ENCODE results near the gene ZNHIT3. TPM values are rescaled to one million over a fixed set of nuclear protein-coding genes. Genes with fewer than 3 reads are reported as not detected.
A peak's percentile ranks its signal among the peaks of the same experiment; 100 is the strongest.

Gene ZNHIT3
- polyA plus RNA-seq, 4 donors = 40.8 to 71.3 (median 67.9) TPM

DNA sequence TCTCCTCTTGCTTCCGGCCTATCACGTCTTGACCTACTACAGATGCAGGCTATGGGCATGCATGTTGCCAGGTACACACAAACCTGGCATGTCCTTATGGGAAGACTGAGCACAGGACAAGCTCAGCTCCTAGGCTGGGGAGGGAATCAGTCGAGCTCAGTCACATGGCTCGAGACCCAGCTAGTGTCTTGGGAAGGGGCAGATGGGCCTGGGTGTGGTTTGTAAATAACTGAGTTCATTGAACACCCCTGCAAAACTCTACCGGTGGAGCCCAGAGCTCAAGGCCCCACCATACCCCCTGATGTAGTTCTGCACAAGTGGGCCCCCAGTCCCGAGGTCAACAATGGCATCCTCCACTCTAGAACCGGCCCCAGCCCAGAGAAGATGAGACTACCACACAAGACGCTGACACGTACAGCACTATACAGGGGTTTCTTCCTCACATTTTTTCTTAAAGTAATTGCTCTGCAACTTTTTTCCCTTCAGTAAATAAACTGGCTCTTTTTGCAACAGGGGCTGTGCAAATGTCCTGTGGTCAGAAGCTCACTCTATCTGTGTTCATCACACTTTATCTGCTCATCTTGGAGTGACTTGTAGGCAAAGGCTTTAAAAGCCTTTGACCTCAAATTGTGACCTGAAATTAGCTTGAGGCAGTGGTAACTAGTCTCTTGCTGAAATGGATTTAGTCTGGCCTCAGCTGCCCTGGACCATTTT, 22.9 kb downstream of the ZNHIT3 start:
- no peak for DNase-seq (ENCODE audit: low read depth in 4 of 4, low spot score in 3 of 4)

- DNase-seq (ENCODE audit: low read depth in 4 of 4, low spot score in 3 of 4) = no peak
Measured at GRCh38 chr17:36510636-36511035, 24.2 kb downstream of the ZNHIT3 start.

- DNase-seq (ENCODE audit: low read depth in 4 of 4, low spot score in 3 of 4) = no peak
Measured at GRCh38 chr17:36511216-36511615, 24.7 kb downstream of the ZNHIT3 start.

GRCh38 chr17:36512641-36513040, 26.2 kb downstream of the ZNHIT3 start:
- DNase-seq (ENCODE audit: low read depth in 4 of 4, low spot score in 3 of 4) = no peak

GRCh38 chr17:36514856-36515255, 28.4 kb downstream of the ZNHIT3 start:
- no peak for DNase-seq (ENCODE audit: low read depth in 4 of 4, low spot score in 3 of 4)

DNA sequence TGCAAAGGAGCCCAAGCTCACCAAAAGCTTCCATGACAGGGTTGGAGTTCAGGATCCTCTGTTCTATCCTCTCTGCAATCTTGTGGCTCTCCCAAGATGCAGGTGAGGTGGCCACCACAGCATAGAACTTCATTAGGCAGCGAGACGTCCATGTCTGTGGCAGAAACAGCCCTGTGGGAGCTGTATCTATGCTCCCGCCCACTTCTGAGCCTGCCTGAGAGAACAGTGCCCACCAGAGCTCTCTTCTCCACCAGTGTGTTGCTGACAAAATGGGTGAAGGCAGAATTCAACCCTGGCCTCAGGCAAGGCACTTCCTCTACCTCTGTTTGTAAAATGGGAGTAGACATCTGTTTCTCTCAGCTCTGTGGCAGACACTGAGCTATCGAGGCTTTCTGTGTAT, 29.4 kb downstream of the ZNHIT3 start:
- no peak for DNase-seq (ENCODE audit: low read depth in 4 of 4, low spot score in 3 of 4)

DNA sequence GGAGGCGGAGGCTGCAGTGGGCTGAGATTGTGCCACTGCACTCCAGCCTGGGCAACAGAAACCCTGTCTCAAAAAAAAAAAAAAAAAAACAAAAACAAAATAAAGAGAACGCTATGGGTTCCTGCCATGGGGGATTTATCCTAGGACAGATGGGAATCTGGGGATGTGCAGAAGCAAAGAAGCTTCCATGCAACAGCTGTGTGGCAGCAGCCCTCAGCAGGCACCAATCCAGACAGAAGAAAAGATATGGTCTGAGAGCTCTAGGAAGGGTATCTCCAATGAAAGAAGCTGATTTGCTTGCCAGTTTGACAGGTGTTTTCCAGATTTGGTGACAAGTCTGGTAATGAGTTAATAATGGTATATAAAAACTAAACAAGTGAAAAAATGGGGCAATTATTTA, 36.6 kb downstream of the ZNHIT3 start:
- DNase-seq (ENCODE audit: low read depth in 4 of 4, low spot score in 3 of 4) = no peak

DNA sequence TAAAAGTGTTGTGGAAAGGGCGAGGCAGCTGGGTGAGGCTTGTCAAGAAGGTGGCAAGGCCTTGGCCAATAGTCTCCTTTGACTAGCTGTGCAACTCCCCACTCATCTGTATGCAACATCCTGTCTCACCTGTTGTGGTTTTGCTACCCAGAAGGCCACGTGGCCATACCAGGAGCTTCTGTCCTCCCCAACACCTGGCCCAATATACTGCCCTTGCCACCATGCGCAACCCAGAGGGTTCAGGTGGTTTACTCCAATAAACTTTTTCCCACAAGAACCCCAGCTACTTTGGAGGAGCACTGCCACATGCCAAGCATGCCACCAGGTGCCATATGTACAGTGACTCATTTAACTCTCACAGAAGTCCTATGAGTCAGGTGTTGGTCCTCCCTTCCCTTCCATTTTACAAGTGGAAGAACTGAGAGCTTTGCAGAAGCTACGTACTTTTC, 38.0 kb downstream of the ZNHIT3 start:
- no peak for DNase-seq (ENCODE audit: low read depth in 4 of 4, low spot score in 3 of 4)

DNA sequence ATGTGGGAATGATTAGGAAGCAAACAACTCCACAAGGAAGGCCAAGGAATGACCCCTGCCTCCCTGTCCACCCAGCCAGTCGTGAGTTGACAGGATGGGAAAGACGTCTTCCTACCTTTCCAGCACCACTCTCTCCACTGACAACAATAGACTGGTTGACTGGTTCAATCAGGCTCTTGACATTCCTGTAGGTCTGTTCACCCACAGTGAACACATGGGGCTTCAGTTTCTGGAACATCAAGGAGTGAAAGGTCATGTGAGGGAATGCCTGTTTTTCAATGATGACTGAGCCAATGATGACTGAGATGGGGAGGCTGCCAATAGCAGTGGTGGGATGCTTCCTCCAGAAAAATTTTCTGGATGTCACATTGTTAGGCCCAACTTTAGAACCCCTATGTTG, 38.6 kb downstream of the ZNHIT3 start:
- DNase-seq (ENCODE audit: low read depth in 4 of 4, low spot score in 3 of 4) = no peak

- DNase-seq (ENCODE audit: low read depth in 4 of 4, low spot score in 3 of 4) = no peak
Measured at GRCh38 chr17:36525888-36526287, 39.4 kb downstream of the ZNHIT3 start.

DNA sequence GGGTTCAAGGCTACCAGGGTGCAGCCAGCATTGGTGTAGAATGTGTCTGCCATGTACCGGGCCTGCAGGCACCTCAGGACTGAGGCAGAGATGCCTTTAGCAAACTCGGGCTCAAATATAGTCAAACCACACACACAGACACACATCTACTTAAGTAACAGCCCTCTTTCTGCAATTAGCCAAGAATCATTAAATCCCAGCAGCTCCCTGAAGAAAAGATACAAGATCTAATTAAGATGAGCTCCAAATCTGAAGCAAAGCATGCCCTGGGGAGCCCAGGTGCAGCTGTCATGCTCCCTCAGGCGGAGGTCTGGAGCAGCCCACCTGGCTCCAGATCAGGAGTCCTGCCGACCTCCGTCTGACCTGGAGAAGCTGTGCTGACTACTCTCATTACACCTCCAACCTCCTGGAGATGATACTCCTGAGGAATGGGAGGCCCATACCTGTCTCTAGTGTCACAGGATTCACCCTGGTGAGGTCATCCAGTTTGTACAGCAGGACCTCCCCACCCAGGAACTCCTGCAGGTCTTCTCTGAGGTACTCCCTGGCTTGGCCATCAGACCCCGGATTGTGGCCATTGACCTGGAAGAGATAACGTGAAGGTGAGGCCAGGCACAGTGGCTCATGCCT, 41.3 kb downstream of the ZNHIT3 start:
- no peak for DNase-seq (ENCODE audit: low read depth in 4 of 4, low spot score in 3 of 4)

DNA sequence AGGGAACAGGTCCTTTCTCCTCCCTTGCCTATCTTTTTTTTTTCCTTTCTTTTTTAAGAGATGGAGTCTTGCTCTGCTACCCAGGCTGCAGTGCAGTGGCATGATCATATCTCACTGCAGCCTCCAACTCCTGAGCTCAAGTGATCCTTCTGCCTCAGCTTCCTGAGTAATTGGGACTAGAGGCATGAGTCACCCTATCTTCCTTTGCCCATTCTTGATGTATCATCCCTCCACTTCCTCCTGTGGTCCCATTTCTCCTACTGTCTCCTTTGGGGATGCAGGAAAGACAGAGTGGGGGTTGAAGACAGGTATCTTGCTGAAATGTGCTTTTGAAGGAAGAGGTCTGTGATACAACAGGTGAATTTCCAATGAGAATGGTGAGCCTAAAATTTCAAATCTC, 42.6 kb downstream of the ZNHIT3 start:
- no peak for DNase-seq (ENCODE audit: low read depth in 4 of 4, low spot score in 3 of 4)

DNA sequence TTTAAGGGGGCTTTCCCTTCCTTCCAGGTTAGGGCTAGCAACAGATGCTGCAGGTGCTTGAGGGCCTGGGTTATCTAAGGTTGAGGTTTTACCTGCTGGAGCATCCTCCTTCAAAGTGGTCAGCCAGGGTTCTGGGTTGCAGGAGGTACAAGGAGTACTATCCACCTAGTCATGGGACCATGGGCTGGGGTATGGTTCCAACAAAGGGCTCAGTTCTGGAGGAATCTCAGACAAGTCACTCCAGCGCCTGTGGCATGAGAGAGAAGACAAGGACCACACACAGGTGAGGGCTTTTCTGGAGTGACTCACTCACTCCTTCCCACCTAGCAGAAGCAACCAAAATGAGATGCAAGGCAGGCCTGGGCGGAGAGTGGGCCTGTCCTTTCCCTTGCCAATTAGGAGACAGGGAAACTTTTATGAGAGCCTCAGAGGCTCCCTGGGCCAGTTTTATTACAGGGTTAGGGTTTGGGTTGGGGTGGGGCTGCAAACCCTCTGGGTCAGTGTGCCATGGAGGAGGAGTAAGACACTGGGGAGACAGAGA, 46.0 kb downstream of the ZNHIT3 start:
- DNase-seq (ENCODE audit: low read depth in 4 of 4, low spot score in 3 of 4) = no peak

GRCh38 chr17:36533935-36534839, 47.7 kb downstream of the ZNHIT3 start:
- DNase-seq (ENCODE audit: low read depth in 4 of 4, low spot score in 3 of 4) = peak in 3 of 4 donors; percentile 29 to 31 (median 31)

- DNase-seq (ENCODE audit: low read depth in 4 of 4, low spot score in 3 of 4) = peak; percentile 65 to 71 (median 70)
Measured at GRCh38 chr17:36534840-36535668, 48.6 kb downstream of the ZNHIT3 start, which contains the start of the genes MYO19 and PIGW. MYO19 (minus strand) TSS chr17:36534868; CDS start chr17:36532538, 2,330 bp downstream. PIGW (plus strand) TSS chr17:36534987; CDS start chr17:36537102, 2,115 bp downstream.

DNA sequence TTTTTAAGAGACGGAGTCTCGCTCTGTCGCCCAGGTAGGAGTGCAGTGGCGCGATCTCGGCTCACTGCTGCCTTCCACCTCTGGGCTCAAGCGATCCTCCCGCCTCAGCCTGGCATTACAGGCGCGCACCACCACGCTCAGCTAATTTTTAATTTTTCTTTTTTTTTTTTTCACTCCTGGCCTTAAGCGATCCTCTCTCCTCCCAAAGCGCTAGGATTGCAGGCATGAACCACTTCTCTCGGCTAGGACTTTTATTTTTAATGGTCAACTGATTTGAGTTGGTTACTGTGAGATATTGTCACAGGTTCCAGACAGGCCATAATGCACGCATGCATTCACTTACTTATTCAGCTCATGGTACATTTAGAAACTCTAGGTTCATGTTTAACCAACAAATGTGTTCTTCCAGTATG, 49.2 kb downstream of the ZNHIT3 start:
- no peak for DNase-seq (ENCODE audit: low read depth in 4 of 4, low spot score in 3 of 4)

GRCh38 chr17:36540696-36541095, 54.2 kb downstream of the ZNHIT3 start:
- DNase-seq (ENCODE audit: low read depth in 4 of 4, low spot score in 3 of 4) = no peak

DNA sequence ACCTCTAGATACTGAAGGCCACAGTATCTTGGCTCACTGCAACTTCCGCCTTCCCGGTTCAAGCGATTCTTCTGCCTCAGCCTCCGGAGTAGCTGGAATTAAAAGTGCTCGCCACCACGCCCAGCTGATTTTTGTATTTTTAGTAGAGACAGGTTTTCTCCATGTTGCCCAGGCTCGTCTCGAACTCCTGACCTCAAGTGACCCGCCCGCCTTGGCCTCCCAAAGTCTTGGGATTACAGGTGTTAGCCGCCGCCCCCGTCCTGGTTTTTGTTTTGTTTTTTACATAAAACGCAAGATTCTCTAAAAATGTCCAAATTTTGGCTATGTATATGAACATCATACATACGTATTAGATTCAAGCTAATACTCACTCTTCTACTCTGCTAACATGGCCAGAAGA, 56.3 kb downstream of the ZNHIT3 start:
- DNase-seq (ENCODE audit: low read depth in 4 of 4, low spot score in 3 of 4) = no peak

DNA sequence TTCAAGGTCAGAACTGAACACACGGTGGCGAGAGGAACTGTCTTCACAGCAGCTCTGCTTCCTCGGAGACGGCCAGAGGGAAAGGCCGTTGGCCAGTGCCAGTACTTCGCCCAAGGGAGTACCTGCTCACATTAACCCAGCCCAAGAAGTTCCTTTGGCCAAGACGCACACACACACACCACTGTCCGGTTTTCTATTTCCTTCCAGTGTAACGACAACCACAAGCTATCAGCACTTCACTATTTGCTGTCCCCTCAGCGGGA, 57.5 kb downstream of the ZNHIT3 start:
- peak in 3 of 4 donors; percentile 12 to 27 (median 23) for DNase-seq (ENCODE audit: low read depth in 4 of 4, low spot score in 3 of 4)

Data from left renal pelvis (tissue), 4 donors.